TTC549 (cell line): ENCODE data around the gene MCTP1.
"Not testable (repeated sequence)": the region's sequence is repeated elsewhere in the genome, so short reads cannot be mapped to it uniquely, and the experiment has no call there.

Source experiments
- FAIRE-seq: peaks from 2 replicates; lab custom pipeline; 2012; peaks lifted over from hg19 to GRCh38; lab: Jason Lieb, UNC

MCTP1 gene

GRCh38 chr5:95027775-95028174, 257.1 kb downstream of the MCTP1 start:
- no peak for FAIRE-seq

GRCh38 chr5:95027151-95027721, 257.7 kb downstream of the MCTP1 start:
- no peak for FAIRE-seq

- no peak for FAIRE-seq
Observed at GRCh38 chr5:95026718-95027117, 258.2 kb downstream of the MCTP1 start.

GRCh38 chr5:95022967-95023695, 261.8 kb downstream of the MCTP1 start:
- no peak for FAIRE-seq

GRCh38 chr5:95020345-95020744, 264.5 kb downstream of the MCTP1 start:
- no peak for FAIRE-seq

GRCh38 chr5:95018946-95019345, 265.9 kb downstream of the MCTP1 start:
- FAIRE-seq, result no peak

- FAIRE-seq, result no peak
Observed at GRCh38 chr5:95018511-95018910, 266.4 kb downstream of the MCTP1 start.

GRCh38 chr5:95009812-95010211, 275.1 kb downstream of the MCTP1 start:
- FAIRE-seq, result no peak

GRCh38 chr5:95007921-95008597, 276.8 kb downstream of the MCTP1 start:
- FAIRE-seq, result no peak

- FAIRE-seq, result no peak
Observed at GRCh38 chr5:95005811-95006210, 279.1 kb downstream of the MCTP1 start.

- FAIRE-seq, result no peak
Observed at GRCh38 chr5:94998670-94999069, 286.2 kb downstream of the MCTP1 start.

GRCh38 chr5:94994537-94994936, 290.4 kb downstream of the MCTP1 start:
- not testable (repeated sequence) for FAIRE-seq

GRCh38 chr5:94993491-94993890, 291.4 kb downstream of the MCTP1 start:
- FAIRE-seq, result no peak

GRCh38 chr5:94992325-94992724, 292.6 kb downstream of the MCTP1 start:
- FAIRE-seq, result no peak

- FAIRE-seq, result no peak
Observed at GRCh38 chr5:94983861-94984535, 300.9 kb downstream of the MCTP1 start.

- FAIRE-seq, result no peak
Observed at GRCh38 chr5:94977437-94977836, 307.5 kb downstream of the MCTP1 start.

- no peak for FAIRE-seq
Observed at GRCh38 chr5:94976853-94977252, 308.0 kb downstream of the MCTP1 start.

GRCh38 chr5:94972268-94972667, 312.6 kb downstream of the MCTP1 start:
- FAIRE-seq, result no peak

- FAIRE-seq, result peak; percentile 67
Observed at GRCh38 chr5:94969174-94969573, 315.7 kb downstream of the MCTP1 start.

- peak; percentile 96 for FAIRE-seq
Observed at GRCh38 chr5:94968507-94969095, 316.3 kb downstream of the MCTP1 start.

- no peak for FAIRE-seq
Observed at GRCh38 chr5:94967525-94967924, 317.4 kb downstream of the MCTP1 start.

- not testable (repeated sequence) for FAIRE-seq
Observed at GRCh38 chr5:94959279-94959678, 325.6 kb downstream of the MCTP1 start.

- FAIRE-seq, result no peak
Observed at GRCh38 chr5:94945656-94946055, 339.2 kb downstream of the MCTP1 start.
